GM19240 (cell line): ENCODE data around the gene P3H4.

Experiments
- DNase-seq: peaks from one replicate; pipeline ENCODE4 v3.0.0; 2011; ENCODE audit warnings: low spot score; ENCODE audit not compliant: insufficient read length

P3H4 gene

GRCh38 chr17:41822216-41823140 lies 10.7 kb upstream of the P3H4 start:
- DNase-seq = no peak

GRCh38 chr17:41821776-41822175 lies 10.0 kb upstream of the P3H4 start:
- DNase-seq = no peak

GRCh38 chr17:41818024-41818423 lies 6.3 kb upstream of the P3H4 start:
- no peak for DNase-seq

- no peak for DNase-seq
Measured at GRCh38 chr17:41816637-41817320, 5.0 kb upstream of the P3H4 start.

GRCh38 chr17:41814195-41814594 lies 2.4 kb upstream of the P3H4 start:
- no peak for DNase-seq

GRCh38 chr17:41813699-41814124 lies 2.0 kb upstream of the P3H4 start:
- DNase-seq = no peak

- no peak for DNase-seq
Measured at GRCh38 chr17:41813152-41813680, 1.5 kb upstream of the P3H4 start.

GRCh38 chr17:41812381-41813151 lies 817 bp upstream of the P3H4 start, which contains the start of gene FKBP10:
Gene FKBP10, plus strand, starts transcription at chr17:41813004. Its CDS starts 31 bp downstream, at chr17:41813035.
- no peak for DNase-seq

- no peak for DNase-seq
Measured at GRCh38 chr17:41810659-41811548, 845 bp downstream of the P3H4 start.

- no peak for DNase-seq
Measured at GRCh38 chr17:41806685-41807445, 4.9 kb downstream of the P3H4 start.

GRCh38 chr17:41803049-41804020 lies 8.4 kb downstream of the P3H4 start:
- no peak for DNase-seq

- peak; percentile 77 for DNase-seq
Measured at GRCh38 chr17:41801374-41802271, 10.1 kb downstream of the P3H4 start.

GRCh38 chr17:41800601-41801373 lies 11.0 kb downstream of the P3H4 start:
- DNase-seq = no peak

GRCh38 chr17:41799366-41799765 lies 12.4 kb downstream of the P3H4 start:
- DNase-seq = no peak

- no peak for DNase-seq
Measured at GRCh38 chr17:41797377-41797776, 14.4 kb downstream of the P3H4 start.

GRCh38 chr17:41796121-41796895 lies 15.4 kb downstream of the P3H4 start:
- DNase-seq = no peak
